HepG2 (cell line): ENCODE measurements around the gene MYO6. TPM values are rescaled to one million over a fixed set of nuclear protein-coding genes. Genes with fewer than 3 reads are reported as not detected.

Experiments
- ATF7 ChIP-seq, 2 experiments: fragments of 450-650 bp in 1 of 2; sonication (generic) in 1 of 2; formaldehyde crosslinking in 1 of 2; IDR thresholded peaks; 2 replicates each; pipeline versions ENCODE4 v1.4.0 to v1.6.1; 2016 to 2020; ENCODE audit warnings: antibody characterized with exemption in 1 of 2, mild to moderate bottlenecking in 1 of 2, missing genetic modification reagents in 1 of 2
- CREB3 ChIP-seq: sonication (generic); formaldehyde crosslinking; IDR thresholded peaks from 2 replicates; pipeline ENCODE4 v1.5.0; 2020; ENCODE audit warnings: missing genetic modification reagents
- KDM2A ChIP-seq: sonication (generic); formaldehyde crosslinking; IDR thresholded peaks from 2 replicates; pipeline ENCODE4 v1.4.0; 2020; ENCODE audit warnings: low read depth, missing genetic modification reagents, borderline replicate concordance
- MAZ ChIP-seq, 2 experiments: sonication (generic) in 1 of 2; formaldehyde crosslinking in 1 of 2; IDR thresholded peaks; 2 replicates each; pipeline versions ENCODE4 v1.5.0 to v1.6.1; 2012 to 2020; ENCODE audit warnings: low read depth in 2 of 2, mild to moderate bottlenecking in 2 of 2, borderline replicate concordance in 1 of 2, improper control_type of control experiment in 1 of 2, low read length in 1 of 2, missing genetic modification reagents in 1 of 2, moderate library complexity in 1 of 2
- PRDM4 ChIP-seq: sonication (generic); formaldehyde crosslinking; IDR thresholded peaks from 2 replicates; pipeline ENCODE4 v1.9.0; 2021; ENCODE audit warnings: missing genetic modification reagents, borderline replicate concordance
- U2AF2 ChIP-seq: fragments of 200-400 bp; formaldehyde crosslinking; IDR thresholded peaks from 2 replicates; pipeline ENCODE4 v1.6.1; 2017; ENCODE audit warnings: low read depth, mild to moderate bottlenecking, low read length
- ZBTB2 ChIP-seq: sonication (generic); formaldehyde crosslinking; IDR thresholded peaks from 2 replicates; pipeline ENCODE4 v1.8.0; 2022; ENCODE audit warnings: low read depth, missing genetic modification reagents
- ZNF225 ChIP-seq: sonication (generic); formaldehyde crosslinking; IDR thresholded peaks from 2 replicates; pipeline ENCODE4 v1.4.0; 2020; ENCODE audit warnings: mild to moderate bottlenecking, missing genetic modification reagents
- ZNF432 ChIP-seq: sonication (generic); formaldehyde crosslinking; IDR thresholded peaks from 2 replicates; pipeline ENCODE4 v1.5.0; 2020; ENCODE audit warnings: missing genetic modification reagents, mild to moderate bottlenecking, borderline replicate concordance
- polyA plus RNA-seq, 8 experiments: library from polyadenylated mRNA; depleted of rRNA in 3 of 8; stranded (reverse) in 7 of 8; unstranded in 1 of 8; fragments of >200 nt; fragmentation: Illumina TruSeq in 4 of 8; extraction: Trizol in 4 of 8; gene quantifications; 2 replicates each; pipeline versions ENCODE4 v1.2.1 to v1.2.3, GENCODE V29; 2011 to 2016; ENCODE audit warnings: low read depth in 4 of 8, missing spikeins in 1 of 8, mixed read lengths in 1 of 8; ENCODE audit not compliant: insufficient read depth in 1 of 8
- total RNA-seq, 5 experiments: library from RNA; depleted of rRNA; stranded (reverse); fragments of >200 nt; fragmentation: Illumina TruSeq; extraction: Trizol; gene quantifications; 2 replicates each; pipeline ENCODE4 v1.2.3, GENCODE V29; 2016; ENCODE audit warnings: low read depth in 1 of 5

Gene MYO6
- total and polyA plus RNA-seq, 2 of the 13 experiments (the other 11 are each of a cell fraction or from before 2014, with no cell fraction given): 5.4 to 7.5 TPM

GRCh38 chr6:75770844-75771243 is 21.8 kb downstream of the MYO6 start (continued):
- no peak for TF ChIP-seq PRDM4 (CRISPR knock-in tag)
- TF ChIP-seq ZBTB2 (CRISPR knock-in tag): no peak
- no peak for TF ChIP-seq ATF7 (IDR thresholded peaks at IDR 0.05)
- no peak for TF ChIP-seq ATF7 (CRISPR knock-in tag; IDR thresholded peaks at IDR 0.05)
- no peak for TF ChIP-seq U2AF2
- TF ChIP-seq ZNF225 (CRISPR knock-in tag): no peak
- TF ChIP-seq CREB3: no peak
- no peak for TF ChIP-seq KDM2A (CRISPR knock-in tag)
- TF ChIP-seq ZNF432 (CRISPR knock-in tag): no peak
- no peak for TF ChIP-seq MAZ (IDR thresholded peaks at IDR 0.05; ENCODE audit: borderline replicate concordance, low read depth, low read length)
- TF ChIP-seq MAZ (CRISPR knock-in tag; IDR thresholded peaks at IDR 0.05; ENCODE audit: low read depth): no peak
